WTC11 (cell line): ENCODE results near the gene KDM4B.
A peak's percentile ranks its signal among the peaks of the same experiment; 100 is the strongest.

ENCODE experiments used
- ATF2 ChIP-seq: sonication (generic); formaldehyde crosslinking; IDR thresholded peaks from 2 replicates; pipeline ENCODE4 v1.8.1; 2022; ENCODE audit warnings: low read depth, missing genetic modification reagents, borderline replicate concordance
- CTCF ChIP-seq: fragments of 200-600 bp; IDR thresholded peaks from 2 replicates; pipeline ENCODE4 v1.8.0; 2022; ENCODE audit warnings: antibody characterized with exemption
- MAX ChIP-seq: sonication (generic); formaldehyde crosslinking; IDR thresholded peaks from 2 replicates; pipeline ENCODE4 v1.8.0; 2022; ENCODE audit warnings: mild to moderate bottlenecking, missing genetic modification reagents
- USF1 ChIP-seq: sonication (generic); formaldehyde crosslinking; IDR thresholded peaks from 2 replicates; pipeline ENCODE4 v1.8.0; 2022; ENCODE audit warnings: mild to moderate bottlenecking, missing genetic modification reagents
- ZBTB43 ChIP-seq: sonication (generic); formaldehyde crosslinking; IDR thresholded peaks from 2 replicates; pipeline ENCODE4 v1.8.1; 2023; ENCODE audit warnings: mild to moderate bottlenecking, missing genetic modification reagents

GRCh38 chr19:5057860-5058259 lies 88.9 kb downstream of the KDM4B start:
- TF ChIP-seq CTCF (no peak), ATF2 (CRISPR knock-in tag) (no peak), USF1 (CRISPR knock-in tag) (peak; percentile 97), MAX (CRISPR knock-in tag) (no peak), ZBTB43 (CRISPR knock-in tag) (no peak)
